SU-DHL-6 (cell line): ENCODE data around the gene TEX38.
"Not testable (repeated sequence)": the region's sequence is repeated elsewhere in the genome, so short reads cannot be mapped to it uniquely, and the experiment has no call there.

ENCODE experiments used
- H2AFZ ChIP-seq: fragments of 200-600 bp; sonication (generic); 2 replicates; pipeline ENCODE4 v1.6.1; 2014; ENCODE audit warnings: low read depth, mild to moderate bottlenecking, moderate library complexity, mixed read lengths, antibody characterized with exemption, low read length; ENCODE audit not compliant: severe bottlenecking
- H3F3A ChIP-seq: fragments of 200-600 bp; shearing (Covaris generic); 2 replicates; pipeline ENCODE4 v1.6.0; 2016; ENCODE audit warnings: antibody characterized with exemption, mild to moderate bottlenecking; ENCODE audit not compliant: insufficient read depth
- H3K27ac ChIP-seq: fragments of 200-600 bp; sonication (generic); 2 replicates; pipeline ENCODE4 v1.5.1; 2016; ENCODE audit warnings: low read depth, mild to moderate bottlenecking, low read length, moderate library complexity, mixed read lengths
- H3K27me3 ChIP-seq: fragments of 200-600 bp; sonication (generic), shearing (Covaris generic); 2 replicates; pipeline ENCODE4 v1.6.0; 2014; ENCODE audit warnings: mild to moderate bottlenecking, low read length
- H3K36me3 ChIP-seq: fragments of 200-600 bp; sonication (generic); 2 replicates; pipeline ENCODE4 v1.6.1; 2014; ENCODE audit warnings: mild to moderate bottlenecking, low read length, mixed read lengths
- H3K4me2 ChIP-seq: fragments of 300-600, 200-600 bp; shearing (Covaris generic), sonication (generic); 2 replicates; pipeline ENCODE4 v1.6.0; 2014; ENCODE audit warnings: low read length, low read depth, mild to moderate bottlenecking; ENCODE audit not compliant: poor library complexity, severe bottlenecking
- H3K4me3 ChIP-seq: fragments of 200-600 bp; sonication (generic); 2 replicates; pipeline ENCODE4 v1.5.1; 2014; ENCODE audit warnings: antibody characterized with exemption, low read length, mild to moderate bottlenecking, mixed read lengths; ENCODE audit not compliant: insufficient read depth, poor library complexity, severe bottlenecking
- H3K79me2 ChIP-seq: fragments of 200-600 bp; sonication (generic); 2 replicates; pipeline ENCODE4 v1.6.1; 2014; ENCODE audit warnings: mild to moderate bottlenecking, low read length, moderate library complexity; ENCODE audit not compliant: insufficient read depth
- H3K9ac ChIP-seq: fragments of 200-600 bp; sonication (generic); 2 replicates; pipeline ENCODE4 v1.7.0; 2014; ENCODE audit warnings: mild to moderate bottlenecking, low read length
- H3K9me2 ChIP-seq: fragments of 200-600 bp; sonication (generic); replicated peaks from 2 replicates; pipeline ENCODE4 v1.6.1; 2014; ENCODE audit warnings: low read length; ENCODE audit not compliant: insufficient read depth
- H3K9me3 ChIP-seq: fragments of 200-600 bp; sonication (generic); 2 replicates; pipeline ENCODE4 v1.6.1; 2014; ENCODE audit warnings: low read length, mixed read lengths; ENCODE audit not compliant: insufficient read depth
- H4K20me1 ChIP-seq: fragments of 200-600 bp; sonication (generic); 2 replicates; pipeline ENCODE4 v1.6.1; 2014; ENCODE audit warnings: low read depth, mild to moderate bottlenecking, antibody characterized with exemption, low read length, moderate library complexity, mixed read lengths
- CTCF ChIP-seq: fragments of 200-600 bp; sonication (generic); IDR thresholded peaks from one replicate; pipeline ENCODE4 v1.5.1; 2017; ENCODE audit warnings: antibody characterized with exemption, mild to moderate bottlenecking, low read length, moderate library complexity; ENCODE audit not compliant: insufficient read depth, poor library complexity, severe bottlenecking
- EZH2phosphoT487 ChIP-seq: fragments of 200-600 bp; sonication (generic), shearing (Covaris generic); conservative IDR thresholded peaks from 2 replicates; pipeline ENCODE4 v1.6.1; 2018; ENCODE audit warnings: mild to moderate bottlenecking, antibody characterized with exemption, low read length, moderate library complexity, mixed read lengths

Gene TEX38

GRCh38 chr1:46718340-46718726, 46.7 kb downstream of the TEX38 start:
- H3K27ac ChIP-seq: no peak overlapping the region
- H3K9ac ChIP-seq: peak overlapping the region; percentile 90
- peak overlapping the region; percentile 87 for H3K4me3 ChIP-seq
- peaks cover 6% of the 10 kb centered on the region; the same call in 1 of the 2 replicates for H4K20me1 ChIP-seq
- peak overlapping the region; percentile 97 for H3K4me2 ChIP-seq
- H3K27me3 ChIP-seq: no peaks in the 10 kb centered on the region
- no peaks in the 10 kb centered on the region for H3K9me2 ChIP-seq
- TF ChIP-seq CTCF (no peak), EZH2phosphoT487 (no peak)
- peak overlapping the region; percentile 80 for H2AFZ ChIP-seq
- no peaks in the 10 kb centered on the region for H3K9me3 ChIP-seq
- H3F3A ChIP-seq: no peaks in the 10 kb centered on the region
- peaks cover 9% of the 10 kb centered on the region; the same call in 1 of the 2 replicates for H3K36me3 ChIP-seq
- H3K79me2 ChIP-seq: peaks cover 30% of the 10 kb centered on the region

GRCh38 chr1:46718727-46719622, 47.3 kb downstream of the TEX38 start, which contains the start of gene EFCAB14:
Gene EFCAB14 (minus strand): TSS chr1:46719114. CDS start chr1:46718087, 1,027 bp downstream.
- H3K36me3 ChIP-seq: peaks cover 2% of the 10 kb centered on the region; the same call in 1 of the 2 replicates
- peaks cover 27% of the 10 kb centered on the region for H3K79me2 ChIP-seq
- no peaks in the 10 kb centered on the region for H3F3A ChIP-seq
- H3K9ac ChIP-seq: peak within 1 kb of the TSS; percentile 90
- H3K9me2 ChIP-seq: no peaks in the 10 kb centered on the region
- H3K4me3 ChIP-seq: peak within 1 kb of the TSS; percentile 87
- peak within 1 kb of the TSS; percentile 97 for H3K4me2 ChIP-seq
- TF ChIP-seq CTCF: no peak
- TF ChIP-seq EZH2phosphoT487: no peak
- no peaks in the 10 kb centered on the region for H3K9me3 ChIP-seq
- H3K27me3 ChIP-seq: no peaks in the 10 kb centered on the region
- peaks cover 6% of the 10 kb centered on the region; the same call in 1 of the 2 replicates for H4K20me1 ChIP-seq
- H2AFZ ChIP-seq: peak within 1 kb of the TSS; percentile 90
- H3K27ac ChIP-seq: peak within 1 kb of the TSS; percentile 38; the same call in 1 of the 2 replicates

GRCh38 chr1:46719689-46720088, 48.0 kb downstream of the TEX38 start:
- Histone ChIP-seq H3F3A (no peaks in the 10 kb centered on the region), H2AFZ (peak overlapping the region; percentile 90), H4K20me1 (peaks cover 6% of the 10 kb centered on the region; the same call in 1 of the 2 replicates), H3K27me3 (no peaks in the 10 kb centered on the region), H3K9me2 (no peaks in the 10 kb centered on the region), H3K9ac (peak overlapping the region; percentile 48), H3K4me2 (peak overlapping the region; percentile 62), H3K79me2 (peaks cover 27% of the 10 kb centered on the region), H3K9me3 (no peaks in the 10 kb centered on the region), H3K27ac (no peak overlapping the region), H3K36me3 (no peaks in the 10 kb centered on the region; the same call in 1 of the 2 replicates), H3K4me3 (peak overlapping the region; percentile 21)
- TF ChIP-seq CTCF (no peak), EZH2phosphoT487 (no peak)

DNA sequence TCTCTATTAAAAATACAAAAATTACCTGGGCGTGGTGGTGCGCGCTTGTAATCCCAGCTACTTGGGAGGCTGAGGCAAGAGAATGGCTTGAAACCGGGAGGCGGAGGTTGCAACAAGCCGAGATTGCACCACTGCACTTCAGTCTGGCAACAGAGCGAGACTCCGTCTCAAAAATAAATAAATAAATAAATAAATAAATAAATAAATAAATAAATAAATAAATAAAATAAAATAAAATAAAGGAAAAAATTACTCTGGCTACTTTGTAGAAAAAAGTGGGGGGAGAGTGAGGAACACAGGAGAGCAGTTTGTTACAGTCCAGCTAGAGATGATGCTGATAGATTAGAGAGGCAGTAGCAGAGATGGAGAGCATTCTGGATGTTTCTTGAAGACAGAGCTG, 48.7 kb downstream of the TEX38 start:
- H3K9me2 ChIP-seq, H3K9ac ChIP-seq, H3K36me3 ChIP-seq, H2AFZ ChIP-seq, H3K4me3 ChIP-seq, H3K27ac ChIP-seq, H3F3A ChIP-seq, H4K20me1 ChIP-seq, H3K4me2 ChIP-seq, H3K27me3 ChIP-seq, H3K9me3 ChIP-seq: not testable (repeated sequence)
- peaks cover 27% of the 10 kb centered on the region for H3K79me2 ChIP-seq
